ENCODE data around the gene NIFK. TPM values are rescaled to one million over a fixed set of nuclear protein-coding genes. Genes with fewer than 3 reads are reported as not detected.
"Not testable (repeated sequence)": the region's sequence is repeated elsewhere in the genome, so short reads cannot be mapped to it uniquely, and the experiment has no call there.

NIFK gene
- polyA plus RNA-seq, 1 donor, result 53.4 TPM

DNA sequence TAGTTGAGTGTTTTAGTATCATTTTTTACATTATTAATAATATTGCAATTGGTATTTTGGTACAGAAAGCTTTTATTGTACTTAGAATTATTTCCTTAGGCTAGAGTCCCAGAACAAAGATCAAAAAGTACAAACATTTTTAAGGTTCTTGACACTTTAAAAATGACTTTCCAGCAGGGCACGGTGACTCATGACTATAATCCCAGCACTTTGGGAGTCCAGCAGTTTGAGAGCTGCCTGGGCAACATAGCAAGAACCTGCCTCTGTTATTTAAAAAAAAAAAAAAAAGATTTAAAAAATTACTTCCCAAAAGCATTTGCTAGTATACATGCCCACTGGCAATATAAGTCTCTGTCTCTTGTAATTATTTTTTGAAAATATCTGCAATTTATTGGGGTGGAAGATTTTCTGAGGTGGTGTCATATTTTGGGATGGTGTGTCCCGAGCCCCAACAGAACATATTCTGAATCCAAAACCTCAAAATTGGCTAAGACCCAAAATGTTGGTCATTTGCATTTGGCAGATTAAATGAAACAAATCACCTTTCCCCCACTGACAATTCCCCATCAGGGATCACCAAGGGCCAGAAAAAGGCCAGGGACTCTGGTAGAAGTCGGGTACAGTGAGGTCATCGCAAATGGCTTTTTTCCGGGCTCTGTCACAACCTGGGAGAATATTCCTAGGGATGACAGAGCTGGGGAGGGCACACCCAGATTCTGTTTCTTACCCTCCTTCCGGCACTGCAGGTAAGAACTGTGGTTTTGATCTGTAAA lies 42.1 kb downstream of the NIFK start:
- no peak for DNase-seq (ENCODE audit: low read depth)

DNA sequence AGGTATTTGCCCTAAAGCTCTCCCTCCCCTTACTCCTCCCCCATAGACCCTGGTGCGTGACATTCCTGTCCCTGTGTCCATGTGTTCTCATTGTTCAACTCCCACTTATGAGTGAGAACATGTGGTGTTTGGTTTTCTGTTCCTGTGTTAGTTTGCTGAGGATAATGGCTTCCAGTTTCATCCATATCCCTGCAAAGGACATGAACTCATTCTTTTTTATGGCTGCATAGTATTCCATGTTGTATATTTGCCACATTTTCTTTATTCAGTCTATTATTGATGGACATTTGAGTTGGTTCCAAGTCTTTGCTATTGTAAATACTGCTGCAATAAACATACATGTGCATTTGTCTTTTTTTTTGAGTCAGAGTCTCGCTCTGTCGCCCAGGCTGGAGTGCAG lies 46.1 kb downstream of the NIFK start:
- not testable (repeated sequence) for DNase-seq (ENCODE audit: low read depth)

DNA sequence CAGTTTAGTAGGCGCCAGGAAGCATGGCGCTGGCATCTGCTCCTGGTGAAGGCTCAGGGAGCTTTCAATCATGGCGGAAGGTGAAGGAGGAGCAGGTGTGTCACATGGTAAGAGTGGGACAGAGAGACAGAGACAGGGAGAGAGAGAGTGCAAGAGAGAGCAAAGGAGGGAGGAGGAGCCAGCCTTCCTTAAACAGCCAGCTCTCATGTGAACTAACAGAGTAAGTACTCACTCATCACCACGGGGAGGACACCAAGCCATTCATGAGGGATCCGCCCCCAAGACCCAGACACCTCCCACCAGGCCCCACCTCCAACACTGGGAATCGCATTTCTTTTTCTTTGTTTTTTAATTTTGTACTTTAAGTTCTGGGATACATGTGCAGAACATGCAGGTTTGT lies 46.6 kb downstream of the NIFK start:
- DNase-seq (ENCODE audit: low read depth), result no peak

DNA sequence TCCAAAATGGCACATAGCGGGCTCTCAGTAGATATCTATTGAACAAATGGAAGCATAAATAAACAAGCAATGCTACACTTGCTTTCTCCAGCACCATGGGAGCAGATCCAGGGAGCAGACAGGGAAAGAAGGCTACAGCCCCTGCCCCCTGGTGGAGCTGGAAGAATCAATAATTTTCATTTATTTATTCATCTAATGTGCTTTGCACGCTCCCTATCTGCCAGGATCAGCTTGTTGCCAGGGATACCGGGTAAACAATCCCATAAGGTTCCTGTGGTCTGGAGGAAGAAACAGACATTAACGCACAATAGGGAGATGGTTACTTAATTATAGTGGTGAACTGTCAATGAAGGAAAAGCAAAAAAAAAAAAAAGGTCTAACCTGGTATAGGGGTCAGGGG lies 47.3 kb downstream of the NIFK start:
- peak; percentile 39 for DNase-seq (ENCODE audit: low read depth)

DNA sequence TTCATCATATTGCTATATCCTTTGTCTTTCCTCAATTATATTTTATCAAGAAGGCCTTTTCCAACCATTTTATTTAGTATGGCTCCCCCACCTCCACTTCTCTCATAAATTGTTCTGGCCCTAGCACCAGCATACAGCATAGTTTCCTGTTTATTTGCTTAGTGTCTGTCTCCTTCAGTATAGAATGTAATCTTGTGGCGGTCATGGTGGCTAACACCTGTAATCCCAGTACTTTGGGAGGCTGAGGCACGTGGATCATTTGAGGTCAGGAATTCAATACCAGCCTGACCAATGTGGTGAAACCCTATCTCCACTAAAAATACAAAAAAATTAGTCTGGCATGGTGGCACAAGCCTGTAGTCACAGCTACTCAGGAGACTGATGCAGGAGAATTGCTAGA lies 47.9 kb downstream of the NIFK start:
- no peak for DNase-seq (ENCODE audit: low read depth)

DNA sequence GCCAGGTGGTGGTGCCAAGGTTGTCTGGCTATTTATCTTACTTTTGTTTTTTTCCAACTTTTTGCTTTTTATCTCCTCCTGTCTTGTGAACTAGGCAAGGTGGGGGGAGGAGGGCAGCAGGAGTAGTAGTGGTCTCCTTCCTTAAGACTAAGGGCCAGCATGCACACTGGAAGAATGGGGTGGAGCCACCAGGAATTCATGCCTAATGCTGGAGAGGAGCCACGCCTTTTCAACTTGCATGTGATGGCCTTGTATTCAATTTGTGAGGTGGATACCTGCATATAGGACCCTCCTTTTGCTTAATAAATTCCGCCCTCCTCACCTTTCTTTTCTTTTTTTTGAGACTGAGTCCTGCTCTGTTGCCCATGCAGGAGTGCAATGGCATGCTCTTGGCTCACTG lies 49.8 kb downstream of the NIFK start:
- no peak for DNase-seq (ENCODE audit: low read depth)

DNA sequence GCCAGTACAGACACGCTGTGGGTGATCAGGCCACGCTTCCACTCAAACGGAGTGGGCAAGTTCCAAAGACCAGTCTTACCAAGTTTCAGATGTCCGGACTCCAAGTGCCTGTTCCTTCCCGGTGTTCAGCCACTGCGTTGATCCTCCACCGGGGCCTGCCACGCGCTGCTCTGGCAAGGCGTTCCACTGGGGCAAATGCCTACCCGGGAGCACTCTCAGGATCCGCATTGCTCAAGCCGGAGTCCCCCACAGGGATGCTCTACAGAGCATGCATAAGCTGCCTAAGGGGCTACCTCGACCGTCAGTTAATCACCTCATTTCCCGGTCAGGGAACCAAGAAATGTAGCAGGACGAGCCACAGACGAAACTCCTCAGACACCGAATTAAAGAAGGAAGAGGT lies 50.5 kb downstream of the NIFK start:
- DNase-seq (ENCODE audit: low read depth), result no peak

DNA sequence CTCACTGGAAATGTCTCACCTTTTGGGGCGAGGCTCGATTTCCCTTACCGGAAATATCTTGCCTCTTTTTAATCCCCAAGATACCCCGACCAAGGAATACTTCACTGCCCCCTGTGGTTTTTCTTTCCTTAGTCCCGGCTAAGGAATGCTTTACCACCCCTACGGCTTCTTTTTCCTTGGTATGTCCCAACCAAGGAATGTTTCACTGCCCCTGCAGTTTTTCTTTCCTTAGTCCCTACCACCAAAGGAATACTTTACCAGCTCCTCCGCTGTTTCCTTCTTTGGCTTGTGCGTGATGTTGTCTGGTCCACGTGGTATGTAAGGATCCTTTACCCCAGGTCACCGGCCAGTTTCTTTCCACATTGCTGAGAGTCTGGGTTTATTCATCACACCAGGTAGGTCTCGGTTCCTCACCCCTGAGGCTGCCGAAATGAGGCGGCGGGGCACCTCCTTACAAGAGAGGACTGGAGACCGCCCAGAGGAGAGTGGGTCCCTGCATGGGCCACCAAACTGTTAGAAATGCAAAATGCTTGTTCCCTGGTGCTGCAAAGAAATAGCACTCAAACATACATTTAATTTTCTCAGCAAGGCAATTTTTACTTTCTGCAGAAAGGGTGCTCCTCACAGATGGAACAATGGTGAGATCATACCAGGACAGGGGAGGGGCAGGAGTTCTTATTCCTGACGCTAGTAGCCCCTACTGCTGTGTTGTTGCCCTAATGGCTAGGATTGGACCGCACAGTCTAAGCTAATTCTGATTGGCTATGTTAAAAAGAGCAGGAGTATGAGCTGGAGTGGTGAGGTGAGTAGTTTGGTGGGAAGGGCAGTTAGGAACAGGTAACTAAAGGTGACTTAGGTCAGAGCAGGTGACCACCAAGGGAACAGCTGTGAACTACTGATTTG lies 54.0 kb downstream of the NIFK start:
- DNase-seq (ENCODE audit: low read depth), result no peak

DNA sequence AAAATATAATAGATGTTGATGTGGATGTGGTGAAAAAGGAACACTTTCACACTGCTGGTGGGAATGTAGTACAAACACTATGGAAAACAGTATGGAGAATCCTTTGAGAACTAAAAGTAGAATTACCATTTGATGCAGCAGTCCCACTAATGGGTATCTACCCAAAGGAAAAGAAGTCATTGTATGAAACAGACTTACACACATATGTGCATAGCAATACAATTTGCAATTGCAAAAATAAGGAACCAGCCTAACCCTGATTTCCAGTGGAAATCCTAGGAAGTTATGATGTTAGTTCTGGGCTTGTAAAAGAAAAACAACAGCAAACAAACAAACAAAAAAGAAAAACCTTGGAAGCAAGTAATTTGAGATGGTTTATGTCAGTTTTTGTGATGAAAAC lies 58.8 kb downstream of the NIFK start:
- DNase-seq (ENCODE audit: low read depth), result no peak

Other genes starting within 250 kb of the NIFK start
- gene RNU4ATAC, start 206.0 kb downstream of the NIFK start, polyA plus RNA-seq (ENCODE audit: insufficient read length), result not detected
- gene CLASP1, start 87.4 kb downstream of the NIFK start, polyA plus RNA-seq (ENCODE audit: insufficient read length), result 56.7 TPM
- gene TSN, start 18.8 kb upstream of the NIFK start, polyA plus RNA-seq (ENCODE audit: insufficient read length), result 47.8 TPM

Data from forelimb muscle (tissue), 1 donor.